Right ventricle myocardium superior (tissue), 1 donor: Measurements from ENCODE around the gene SSPN. TPM values are rescaled to one million over a fixed set of nuclear protein-coding genes. Genes with fewer than 3 reads are reported as not detected.

Source experiments
- ATAC-seq: fragments of 200-7000 bp; cut with Tn5 transposase; one replicate; pipeline ENCODE4 v1.9.1; 2020; ENCODE audit warnings: mild to moderate bottlenecking; ENCODE audit not compliant: poor library complexity
- DNase-seq: peaks from one replicate; pipeline ENCODE4 v3.0.0-alpha.2; 2020
- intact Hi-C: fragments of 100-400 bp; cut with DNase I; formaldehyde crosslinking; loops from one replicate; pipeline ENCODE4 v1.11.2; 2022
- total RNA-seq: library from RNA; stranded (reverse); fragmentation: NEBNext Ultra II Directional; extraction: Animal tissue kit (Norgen Biotek cat#: 25700); gene quantifications from one replicate; pipeline ENCODE4 v1.2.1, GENCODE V29; 2021
- donor health status: DM: no; HTN: yes; CAD: no; lungs with severe emphysema.

Gene SSPN
- total RNA-seq, 1 donor from 2014 or later, result 51.5 TPM

DNA sequence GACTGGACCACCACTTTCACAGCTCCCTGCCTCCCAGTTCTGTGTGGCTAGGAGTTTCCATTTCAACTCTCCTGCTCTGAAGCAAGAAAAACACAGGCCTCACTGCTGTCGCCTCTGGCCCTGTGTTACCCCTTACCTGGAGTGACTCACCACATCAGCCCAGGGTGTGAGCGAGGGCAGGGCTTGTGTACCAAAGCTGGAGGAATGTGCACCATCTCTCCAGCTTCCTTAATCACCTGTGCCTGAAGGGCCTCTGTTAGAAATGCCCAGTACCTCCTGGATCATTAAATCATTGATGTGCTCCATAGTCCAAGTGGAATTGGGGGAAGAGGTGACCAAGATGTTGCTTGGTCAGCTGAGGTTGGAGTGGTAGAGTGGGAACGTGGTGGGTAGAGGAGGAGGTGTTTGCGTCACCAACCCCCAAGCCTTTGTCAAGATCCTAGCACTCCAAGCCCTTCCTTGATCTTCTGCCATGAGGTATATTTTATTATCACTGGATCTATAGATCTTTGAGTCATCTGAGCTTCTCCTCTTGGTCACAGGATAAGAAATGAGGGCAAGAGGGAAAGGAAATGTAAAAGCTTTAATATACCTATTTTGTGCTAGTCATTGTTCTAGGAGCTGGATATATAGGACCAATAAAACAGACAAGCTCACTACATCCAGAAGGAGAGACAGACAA lies 51.3 kb downstream of the SSPN start:
- intact Hi-C loops, result no loop called here
- peak; percentile 43 for ATAC-seq
- DNase-seq, result no peak

DNA sequence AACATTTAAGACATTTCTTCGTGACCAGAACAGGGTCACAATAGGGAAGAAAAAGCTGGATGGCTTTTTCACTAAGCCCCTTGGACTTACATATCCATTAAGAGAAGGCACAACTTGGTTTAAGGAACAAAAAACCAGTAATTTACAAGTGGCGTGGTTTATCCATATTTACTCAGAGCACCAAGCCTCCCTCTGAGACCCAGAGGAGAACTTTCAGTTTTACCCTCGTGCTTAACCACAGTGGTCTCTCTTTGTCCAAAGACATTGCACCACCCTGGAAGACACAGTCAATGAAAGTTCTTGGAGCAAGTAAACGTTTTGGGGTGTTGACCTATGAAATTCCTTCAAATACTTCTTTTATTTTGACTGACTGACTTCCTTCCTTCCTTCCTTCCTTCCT lies 52.5 kb downstream of the SSPN start:
- intact Hi-C loops, result no loop called here
- DNase-seq, result no peak
- ATAC-seq, result no peak

DNA sequence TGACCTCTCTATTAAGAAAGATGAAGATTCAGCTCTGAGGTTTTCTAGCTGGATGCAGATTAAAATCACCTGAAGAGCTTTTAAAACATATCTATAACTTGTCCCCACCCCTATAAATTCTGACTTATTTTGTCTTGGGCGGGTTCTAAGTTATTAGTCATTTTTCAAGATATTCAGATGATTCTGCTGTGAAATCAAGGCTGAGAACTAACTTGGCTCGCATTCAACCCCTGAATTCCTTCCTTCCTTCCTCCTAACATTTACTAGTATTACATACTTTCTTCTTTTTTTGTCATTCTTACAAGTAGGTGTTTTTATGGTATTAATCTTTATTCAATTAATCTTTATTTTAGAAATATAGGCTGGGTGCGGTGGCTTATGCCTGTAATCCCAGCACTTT lies 55.4 kb downstream of the SSPN start:
- DNase-seq, result no peak
- ATAC-seq, result no peak
- intact Hi-C loops, result no loop called here

DNA sequence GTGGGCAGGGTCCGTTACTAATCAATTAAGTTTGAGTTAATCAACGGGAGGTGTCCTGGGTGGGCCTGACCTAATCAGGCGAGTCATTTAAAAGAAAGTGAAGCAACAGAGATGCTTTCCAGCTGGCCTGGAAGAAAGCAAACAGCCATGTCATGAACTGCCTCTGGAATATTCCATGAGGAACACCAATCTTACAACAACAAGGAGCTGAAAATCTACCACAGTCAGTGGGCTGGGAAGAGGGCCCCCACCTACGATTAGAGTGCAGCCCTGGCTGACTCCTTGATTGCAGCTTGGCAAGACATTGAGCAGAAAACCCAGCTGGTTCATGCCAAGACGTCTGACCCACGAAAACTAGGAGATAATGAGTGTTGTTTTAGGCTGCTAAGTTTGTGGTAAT lies 56.2 kb downstream of the SSPN start:
- ATAC-seq (peak; percentile 94), DNase-seq (peak; percentile 73)
- intact Hi-C loops, result no loop called here

DNA sequence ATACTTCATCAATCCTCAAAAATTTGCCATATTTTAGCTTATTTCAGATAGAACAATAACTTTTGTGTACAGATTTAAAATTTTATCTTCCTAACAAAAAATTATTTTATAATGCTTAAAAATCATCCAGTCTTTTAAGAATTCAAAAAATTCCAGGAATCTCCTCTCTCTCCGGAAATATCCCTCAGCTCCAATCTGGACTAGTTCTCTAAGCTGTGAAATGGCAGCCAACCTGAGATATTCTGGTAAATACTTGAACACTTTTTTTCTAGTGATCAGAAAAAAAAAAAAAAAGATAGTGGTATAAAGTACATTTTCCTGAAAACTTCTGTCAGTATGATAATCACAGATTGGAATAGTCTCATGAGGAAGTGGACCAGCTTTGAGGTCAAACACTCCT lies 57.6 kb downstream of the SSPN start:
- no peak for DNase-seq
- intact Hi-C loops, result no loop called here
- ATAC-seq, result no peak

DNA sequence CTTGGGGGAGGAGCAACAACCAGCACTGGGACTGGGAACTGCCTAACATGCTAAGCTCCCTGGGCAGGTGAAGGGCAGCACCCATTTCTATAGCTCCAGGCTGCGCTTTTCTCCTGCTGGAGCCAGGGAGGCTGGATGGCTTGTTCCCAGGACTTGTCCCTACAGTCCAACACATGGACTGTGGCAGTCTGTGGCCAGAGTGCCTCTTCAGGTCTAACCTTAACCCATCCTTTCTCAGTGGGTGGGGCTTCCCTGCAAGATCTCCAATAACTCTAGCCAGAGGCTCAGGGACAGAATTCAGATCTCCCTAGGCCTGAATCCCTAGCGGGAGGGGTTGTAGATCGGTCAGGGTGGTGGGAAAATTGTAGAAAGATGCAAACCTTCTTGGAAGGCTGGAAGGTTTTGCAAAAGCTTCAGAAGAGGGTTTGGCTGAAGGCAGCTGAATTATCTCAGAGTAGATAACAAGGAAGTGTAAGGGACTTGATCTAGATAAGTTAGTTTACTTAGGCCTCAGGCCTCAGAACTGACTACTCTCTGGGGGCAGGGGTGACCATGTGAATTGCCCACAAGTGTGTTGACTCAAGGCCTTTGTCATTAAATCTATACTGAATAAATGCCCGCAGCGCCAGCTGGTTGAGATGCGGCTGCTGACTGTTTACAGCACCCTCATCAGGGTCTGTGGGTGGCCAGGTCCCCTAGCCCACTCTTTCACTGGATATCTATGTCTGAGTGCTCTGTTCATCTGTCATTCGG lies 60.7 kb downstream of the SSPN start:
- intact Hi-C loops, result no loop called here
- no peak for ATAC-seq
- no peak for DNase-seq

DNA sequence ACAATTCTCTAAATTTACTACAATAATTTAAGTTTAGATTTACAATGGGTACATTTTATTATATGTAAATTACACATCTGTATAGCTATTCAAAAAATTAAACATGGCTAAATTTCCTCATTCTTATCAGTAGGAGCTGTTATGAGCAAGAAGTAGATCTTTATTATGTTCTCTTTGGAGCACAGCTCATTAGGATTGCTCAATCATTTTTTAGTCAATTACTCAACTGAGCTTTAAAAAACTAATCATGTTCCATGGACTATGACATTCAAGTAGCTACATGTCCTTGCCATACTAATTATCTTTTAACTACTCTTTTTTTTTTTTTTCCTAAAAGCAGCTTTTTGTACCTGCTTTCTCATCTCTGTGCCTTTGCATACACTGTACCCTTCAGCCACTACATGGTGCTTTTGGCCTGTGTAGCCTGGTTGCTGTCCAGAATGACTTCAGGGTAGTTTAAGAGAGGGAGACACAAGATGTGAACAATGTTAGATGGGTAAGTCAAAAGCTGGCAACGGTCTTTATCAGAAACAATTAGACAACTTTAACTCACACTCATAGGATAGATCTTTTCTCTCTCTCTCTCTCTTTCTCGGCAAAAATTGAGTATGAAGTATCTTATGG lies 69.0 kb downstream of the SSPN start:
- ATAC-seq (peak; percentile 41), DNase-seq (no peak)
- intact Hi-C loops, result no loop called here

DNA sequence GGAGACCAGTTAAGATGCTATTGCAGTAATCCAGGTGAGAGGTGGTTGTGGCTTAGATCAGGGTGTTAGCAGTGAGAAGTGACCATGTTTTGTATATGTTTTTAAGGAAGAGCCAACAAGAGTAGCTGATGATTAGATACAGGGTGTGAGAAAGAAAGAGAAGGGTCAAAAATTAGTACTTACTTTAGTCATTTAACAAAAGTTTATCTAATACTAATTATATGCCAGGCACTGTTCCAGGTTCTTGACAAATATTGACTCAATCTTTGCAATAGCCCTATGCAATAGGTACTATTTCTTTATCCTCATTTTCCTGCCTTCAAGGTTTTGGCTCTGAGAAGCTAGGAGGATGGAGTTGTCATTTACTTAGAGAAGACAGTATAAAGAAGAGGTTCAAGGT lies 70.2 kb downstream of the SSPN start:
- DNase-seq, result no peak
- intact Hi-C loops, result no loop called here
- ATAC-seq, result no peak

DNA sequence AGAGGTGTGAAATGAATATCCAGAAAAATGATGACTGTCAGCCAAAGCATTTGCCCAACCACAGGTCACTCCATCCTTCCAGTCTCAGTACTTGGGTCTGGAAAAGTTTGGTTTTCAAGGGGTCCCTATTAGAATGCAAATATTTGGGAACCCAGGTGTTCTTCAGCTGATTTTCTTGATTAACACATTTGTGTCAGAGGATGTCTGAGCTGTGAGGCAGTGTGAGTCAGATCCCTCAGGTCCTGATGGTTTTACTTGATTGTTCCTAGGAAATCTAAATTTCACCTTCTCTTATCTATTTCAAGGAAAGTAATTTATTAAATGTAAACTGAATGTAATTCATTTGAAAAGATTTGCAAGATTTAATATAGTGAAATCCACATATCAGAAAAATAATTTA lies 71.5 kb downstream of the SSPN start:
- intact Hi-C loops, result no loop called here
- DNase-seq, result no peak
- no peak for ATAC-seq

DNA sequence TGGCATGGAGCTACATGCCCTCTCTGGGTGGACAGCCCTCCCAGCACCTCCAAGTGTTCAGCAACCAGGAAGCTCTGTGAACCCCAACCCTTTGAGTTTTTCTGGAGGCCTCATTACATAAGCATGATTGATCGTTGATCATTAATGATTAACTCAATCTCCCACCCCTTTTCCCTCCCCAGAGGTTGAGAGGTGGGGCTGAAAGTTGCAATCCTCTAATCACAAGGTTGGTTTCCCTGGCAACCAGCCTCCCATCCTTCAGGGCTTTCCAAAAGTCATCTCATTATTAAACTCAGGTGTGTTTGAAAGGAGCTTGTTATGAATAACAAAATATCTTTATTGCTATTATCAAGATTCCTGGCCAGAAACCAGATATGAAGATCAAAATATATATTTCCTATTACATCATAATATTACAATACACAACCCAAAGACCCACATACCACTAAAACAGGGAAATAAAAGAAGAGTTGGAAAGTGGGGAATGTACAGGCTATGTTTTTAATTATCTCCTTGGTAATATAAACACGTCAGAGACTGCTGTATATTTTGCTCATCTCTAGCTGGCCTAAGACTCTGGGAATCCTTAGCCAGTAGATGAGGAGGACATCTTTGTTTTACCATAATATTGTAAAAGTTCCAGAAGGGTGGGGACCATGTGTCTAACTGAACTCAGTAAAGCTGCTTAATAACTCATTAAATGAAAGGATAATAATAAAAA lies 73.6 kb downstream of the SSPN start:
- intact Hi-C loops, result no loop called here
- ATAC-seq (no peak), DNase-seq (no peak)

DNA sequence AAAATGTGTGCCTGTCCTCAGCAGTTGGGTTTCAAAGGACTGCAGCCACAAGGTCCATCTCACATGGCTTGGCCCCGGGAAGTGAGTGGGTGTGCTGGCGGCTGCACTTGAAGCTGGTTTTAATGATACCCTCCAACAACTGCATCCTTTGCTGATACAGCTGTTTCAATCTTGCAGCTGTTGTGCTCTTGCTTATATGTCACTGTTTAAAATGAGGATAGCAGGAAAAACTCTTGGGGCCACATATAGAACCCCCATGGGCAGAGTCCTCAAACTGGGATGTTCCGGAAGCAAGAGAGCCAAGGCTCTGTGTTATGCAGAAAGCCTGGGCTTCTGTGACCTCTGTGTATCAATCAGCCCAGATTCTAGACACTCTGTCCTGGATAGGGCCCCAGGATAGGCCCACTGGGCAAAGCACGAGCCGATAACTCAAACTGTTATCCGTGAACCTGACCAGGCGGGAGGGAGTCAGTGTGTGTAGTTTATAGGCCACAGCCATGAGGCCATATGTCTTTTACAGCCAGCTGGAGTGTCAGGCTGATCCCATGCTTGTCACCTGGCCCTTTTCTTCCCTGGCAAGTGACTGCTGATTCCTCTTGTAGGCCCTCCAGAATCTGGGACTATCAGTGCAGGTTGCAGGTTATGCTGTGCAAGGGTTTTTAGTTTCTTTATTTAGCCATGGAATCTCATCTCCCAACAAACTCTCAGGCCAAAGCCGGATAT lies 74.3 kb downstream of the SSPN start:
- ATAC-seq (peak; percentile 48), DNase-seq (no peak)
- intact Hi-C loops, result loop anchor here (5.0 kb wide), 1 partner anchor 142 kb away; the partner anchor contains the start of gene BHLHE41

DNA sequence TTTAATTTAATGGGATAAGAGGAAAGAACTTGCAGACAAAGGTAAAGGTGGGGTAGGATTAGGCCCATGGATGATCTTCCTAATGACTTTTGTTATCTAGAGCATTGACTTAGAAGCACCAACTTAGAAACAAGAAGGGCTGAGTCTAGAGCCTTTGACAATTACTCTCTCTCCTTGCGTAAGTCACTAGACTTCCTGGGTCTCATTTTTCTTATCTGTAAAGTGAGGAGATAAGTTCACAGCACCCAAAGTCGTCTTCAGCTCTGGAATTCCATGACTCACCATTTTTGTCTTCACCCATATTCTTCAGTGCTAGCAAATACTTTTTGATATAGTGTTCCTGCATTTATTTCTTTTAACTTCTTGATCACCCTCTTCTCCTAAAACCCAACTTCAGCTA lies 75.7 kb downstream of the SSPN start:
- intact Hi-C loops, result loop anchor here (5.0 kb wide), 1 partner anchor 144 kb away; the partner anchor contains the start of gene BHLHE41
- no peak for DNase-seq
- no peak for ATAC-seq

DNA sequence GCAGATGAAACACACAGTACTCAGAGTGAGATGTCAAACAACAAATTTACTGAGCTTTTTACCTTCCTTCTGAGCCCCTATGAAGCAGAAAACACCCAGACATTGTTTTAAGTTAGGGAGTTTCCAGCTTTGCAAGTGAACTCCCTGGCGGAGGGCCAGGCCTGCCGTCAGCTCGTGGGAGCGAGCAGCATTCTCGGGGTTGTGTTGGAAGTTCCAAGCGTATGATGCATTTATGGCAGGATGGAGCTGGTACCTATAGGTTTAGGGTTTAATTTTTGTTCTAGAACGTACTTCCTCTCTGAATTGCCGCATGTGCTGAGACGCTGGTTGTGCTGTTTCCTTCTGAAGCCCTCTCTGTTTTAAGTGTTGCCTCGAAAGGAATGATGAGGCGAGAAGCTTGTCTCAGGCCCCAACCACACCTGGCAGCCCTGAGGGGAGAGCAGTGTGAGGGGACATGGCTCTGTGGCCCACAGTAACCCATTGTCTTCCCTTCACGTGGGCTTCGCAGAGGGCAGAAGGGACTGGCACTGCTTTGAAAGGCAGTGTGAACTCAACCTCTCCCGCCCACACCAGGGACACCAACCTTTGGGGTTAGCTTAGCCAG lies 76.6 kb downstream of the SSPN start:
- DNase-seq (peak; percentile 89), ATAC-seq (peak; percentile 29)
- intact Hi-C loops, result loop anchor here (5.0 kb wide), 1 partner anchor 145 kb away; the partner anchor contains the start of gene BHLHE41

DNA sequence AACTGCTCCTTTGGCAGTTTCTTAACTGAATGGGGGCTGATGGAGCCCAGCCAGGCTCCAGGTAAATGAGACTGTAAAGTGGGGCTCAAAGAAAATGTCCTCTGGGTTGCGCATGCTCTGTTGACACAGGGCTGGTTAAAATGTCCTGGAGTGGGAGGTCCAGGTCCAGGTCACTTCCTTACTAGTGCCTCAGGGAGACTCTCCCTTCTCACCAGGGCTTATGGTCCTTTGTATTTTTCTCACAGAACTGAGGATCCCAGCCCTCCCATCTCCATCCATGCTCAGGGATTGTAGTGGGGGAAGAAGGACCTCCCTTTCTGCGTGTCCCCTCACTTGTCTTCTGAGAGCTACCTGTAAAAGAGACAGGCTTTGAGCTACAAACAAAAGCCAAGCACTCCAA lies 77.5 kb downstream of the SSPN start:
- intact Hi-C loops, result loop anchor here (5.0 kb wide), 1 partner anchor 146 kb away; the partner anchor contains the start of gene BHLHE41
- ATAC-seq, result no peak

DNA sequence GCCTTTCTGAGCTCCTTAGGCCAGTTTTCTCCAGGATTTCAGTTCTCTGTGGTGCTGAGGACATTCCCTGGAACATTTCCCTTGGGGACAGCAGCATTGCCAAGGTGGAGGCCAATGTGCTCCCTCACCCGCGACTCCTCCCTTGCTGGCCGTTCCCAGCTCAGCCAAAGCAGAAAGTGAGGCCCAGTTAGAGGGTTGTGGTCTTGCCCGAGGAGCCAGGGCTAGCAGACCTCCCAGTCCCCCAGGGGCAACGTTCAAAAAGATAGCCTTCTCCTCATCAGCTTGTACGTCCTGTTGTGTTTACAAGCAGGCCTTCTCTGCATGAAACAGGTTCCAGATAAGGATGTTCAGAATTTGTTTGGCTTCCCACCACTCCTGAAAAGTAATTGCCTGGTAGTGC lies 78.4 kb downstream of the SSPN start:
- peak; percentile 41 for DNase-seq
- peak; percentile 23 for ATAC-seq
- intact Hi-C loops, result loop anchor here (5.0 kb wide), 1 partner anchor 147 kb away; the partner anchor contains the start of gene BHLHE41

More for the DNA sequence above, 77.5 kb downstream of the SSPN start:
- no peak for DNase-seq

DNA sequence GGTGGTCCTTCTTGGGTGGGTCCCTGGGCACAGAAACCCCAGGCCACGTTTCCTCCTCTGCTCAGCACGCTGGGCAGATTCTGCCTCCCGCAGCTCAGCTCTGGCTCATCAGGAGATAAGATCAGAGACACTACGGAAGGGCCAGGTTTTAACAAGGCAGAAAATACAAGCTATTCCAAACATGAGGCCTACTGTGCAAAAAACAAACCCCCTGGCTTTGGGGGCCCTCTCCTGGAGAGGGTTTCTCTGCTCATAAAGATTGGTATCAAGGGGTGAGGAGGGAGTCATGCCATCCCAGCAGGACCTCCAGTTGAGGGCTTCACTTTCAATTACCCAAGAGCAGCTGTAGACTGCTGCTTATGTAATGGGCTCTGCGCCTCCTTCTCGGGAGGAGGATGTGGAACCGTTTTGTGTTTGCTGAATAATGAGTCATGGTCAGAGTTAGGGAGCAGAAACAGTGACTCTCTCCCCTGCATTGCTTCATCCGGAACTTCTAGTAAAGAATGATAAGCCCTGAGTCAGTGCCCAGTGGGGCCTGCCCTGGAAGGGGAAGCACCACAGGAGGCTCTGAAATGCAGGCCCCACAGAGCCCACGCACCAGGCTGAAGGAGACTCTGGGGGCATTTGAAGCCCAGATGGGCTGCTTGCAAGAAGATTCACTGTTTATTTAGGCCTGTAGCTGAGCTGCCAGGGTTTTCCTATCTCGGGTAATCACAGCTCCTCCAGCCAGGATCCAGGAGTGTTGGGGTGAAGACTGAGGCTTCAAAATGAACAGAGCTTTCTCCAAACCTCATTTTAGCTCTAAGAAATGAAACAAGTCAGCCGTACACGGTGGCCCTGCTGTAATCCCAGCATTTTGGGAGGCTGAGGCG lies 79.3 kb downstream of the SSPN start:
- ATAC-seq, result peak; percentile 92
- peak; percentile 86 for DNase-seq
- intact Hi-C loops, result loop anchor here (5.0 kb wide), 1 partner anchor 147 kb away; the partner anchor contains the start of gene BHLHE41
